Astrocyte of the cerebellum (primary cell): ENCODE results near the gene RBM19.

Experiments used
- DNase-seq: peaks from one replicate; pipeline ENCODE4 v3.0.0-alpha.2; 2011; ENCODE audit warnings: low read depth
- H3K4me3 ChIP-seq: 2 replicates; pipeline ENCODE4 v1.5.1; 2011; ENCODE audit warnings: mild to moderate bottlenecking, low read depth, low read length, moderate library complexity
- CTCF ChIP-seq: IDR thresholded peaks from 2 replicates; pipeline ENCODE4 v1.5.1; 2012; ENCODE audit warnings: low read length, low read depth, moderate library complexity, mild to moderate bottlenecking; ENCODE audit errors: missing control alignments
- in situ Hi-C: cut with HindIII; loops from 2 replicates; pipeline ENCODE4 v1.10.0; 2017; ENCODE audit warnings: low sequenced_read_pairs

Gene RBM19

DNA sequence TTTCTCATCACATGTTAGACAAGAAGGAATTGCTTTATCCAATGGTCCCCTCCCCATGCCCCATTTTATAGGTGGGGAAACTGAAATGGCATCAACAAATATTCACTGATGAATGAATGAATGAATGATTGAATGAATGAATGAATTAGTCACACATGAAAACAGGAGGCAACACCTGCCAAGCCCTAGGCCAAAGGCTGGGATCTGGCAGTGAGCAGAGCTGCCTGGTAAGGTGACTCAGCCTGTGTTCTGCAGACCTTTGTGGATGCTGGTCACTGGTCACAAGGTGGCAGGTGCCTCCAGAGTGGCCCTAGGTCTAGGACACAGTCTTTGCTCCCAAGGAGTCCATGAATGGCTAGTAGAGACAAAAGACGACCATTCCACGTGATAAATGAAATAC lies 188.4 kb downstream of the RBM19 start:
- H3K4me3 ChIP-seq: no peak overlapping the region
- no peak for TF ChIP-seq CTCF
- in situ Hi-C loops: no loop called here
- DNase-seq: no peak

DNA sequence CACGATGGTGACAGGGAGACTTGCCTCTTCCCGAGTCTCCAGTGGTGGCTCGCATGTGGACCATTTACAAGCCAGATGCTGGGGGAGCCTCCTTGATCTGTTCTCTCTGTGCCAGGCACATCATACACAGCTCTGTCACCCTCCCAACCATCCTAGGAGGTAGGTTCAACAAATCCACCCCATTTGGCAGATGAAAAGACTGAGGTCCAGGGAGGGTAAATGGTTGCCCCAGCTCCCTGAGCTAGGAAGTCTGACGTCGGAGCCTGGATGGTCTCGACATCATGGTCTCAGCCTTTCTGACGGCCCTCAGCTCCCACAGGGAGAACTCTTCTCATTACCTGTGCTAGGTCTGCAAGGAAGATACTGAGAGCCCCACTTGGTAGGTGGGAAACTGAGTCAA lies 189.6 kb downstream of the RBM19 start:
- no peak for TF ChIP-seq CTCF
- in situ Hi-C loops: no loop called here
- no peak for DNase-seq
- H3K4me3 ChIP-seq: no peak overlapping the region

DNA sequence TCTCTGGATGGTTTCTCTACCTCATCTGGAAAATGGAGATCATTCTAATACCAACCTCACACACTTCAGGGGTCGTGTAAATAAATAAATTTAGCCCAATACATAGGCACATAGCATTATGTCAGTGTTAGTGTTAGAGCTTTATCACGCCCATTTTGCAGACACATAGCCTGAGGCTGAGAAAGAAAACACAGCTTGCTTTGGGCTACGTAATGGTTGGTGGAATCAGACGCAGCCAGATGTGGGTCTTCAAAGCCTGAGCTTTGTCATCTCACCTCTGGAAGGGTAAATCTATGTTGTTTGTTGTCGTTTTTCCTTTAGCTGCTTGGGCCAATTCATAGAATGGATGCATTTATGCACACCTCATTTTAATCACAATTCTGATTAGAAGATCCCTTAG lies 191.6 kb downstream of the RBM19 start:
- DNase-seq: no peak
- no peak overlapping the region for H3K4me3 ChIP-seq
- no peak for TF ChIP-seq CTCF
- in situ Hi-C loops: no loop called here

DNA sequence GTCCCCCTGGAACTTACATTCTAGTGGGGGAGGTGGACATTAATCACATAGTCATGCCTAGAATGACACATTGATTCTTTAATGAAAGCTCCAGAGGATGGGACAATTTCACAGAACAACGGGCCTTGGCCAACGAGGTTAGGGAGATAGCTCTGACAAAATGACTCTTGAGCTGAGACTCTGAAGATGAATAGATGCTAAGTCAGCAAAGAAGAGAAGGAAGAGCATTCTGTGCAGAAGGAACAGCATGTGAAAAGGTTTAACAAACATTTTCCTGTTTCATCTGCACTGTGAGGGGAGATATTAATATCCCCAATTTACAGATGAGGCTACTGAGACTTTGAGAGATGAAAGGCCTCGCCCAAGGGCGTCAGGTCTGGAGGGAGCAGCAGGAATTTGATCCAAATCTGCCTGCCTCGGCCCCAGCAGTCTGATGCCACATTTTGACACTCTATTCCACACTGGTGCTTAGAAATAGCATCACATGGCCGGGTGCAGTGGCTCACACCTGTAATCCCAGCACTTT lies 193.6 kb downstream of the RBM19 start:
- H3K4me3 ChIP-seq: no peak overlapping the region
- in situ Hi-C loops: no loop called here
- no peak for TF ChIP-seq CTCF
- no peak for DNase-seq

DNA sequence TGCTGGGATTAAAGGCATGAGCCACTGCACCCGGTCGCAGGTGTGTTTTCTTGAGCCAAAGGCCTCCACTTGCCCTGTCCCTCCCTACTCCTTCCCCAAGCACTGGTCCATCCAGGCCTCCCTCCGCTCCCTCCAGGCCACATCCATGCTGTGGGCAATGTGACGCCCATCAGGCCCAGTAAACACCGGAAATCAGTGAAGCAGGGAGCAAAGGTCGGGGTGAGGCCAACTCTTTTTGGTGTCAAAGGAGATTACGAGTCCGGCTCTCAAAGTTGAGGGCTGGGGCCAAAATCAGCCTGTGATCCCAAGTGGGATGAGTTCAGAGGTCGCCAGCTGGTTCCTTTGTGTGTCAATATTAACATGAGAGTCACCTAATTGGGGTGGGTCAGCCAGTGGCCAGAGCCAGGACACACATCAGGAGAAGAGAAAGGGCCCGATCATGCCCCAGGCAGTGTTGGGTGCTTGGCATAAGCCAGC lies 195.7 kb downstream of the RBM19 start:
- TF ChIP-seq CTCF: no peak
- H3K4me3 ChIP-seq: no peak overlapping the region
- in situ Hi-C loops: no loop called here
- DNase-seq: no peak

DNA sequence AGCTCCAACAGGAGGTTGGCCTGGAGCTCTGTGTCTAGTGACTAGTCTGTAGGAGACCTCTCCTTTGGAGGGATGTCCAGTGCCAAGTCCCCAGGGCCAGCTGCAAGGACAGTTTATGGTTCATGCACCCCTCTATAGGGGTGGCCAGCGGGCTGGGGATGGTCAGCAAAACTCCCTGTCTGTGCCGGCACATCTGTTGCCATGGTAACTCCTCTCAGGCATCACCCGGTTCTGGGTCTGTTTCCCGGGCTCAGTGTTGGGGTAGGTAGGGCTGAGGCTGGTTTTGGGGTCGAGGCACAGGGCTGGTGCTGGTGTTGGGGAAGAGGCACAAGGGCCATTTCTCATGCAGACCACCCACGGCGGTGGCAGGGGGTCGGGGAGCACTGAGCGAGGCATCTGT lies 196.8 kb downstream of the RBM19 start:
- H3K4me3 ChIP-seq: no peak overlapping the region
- in situ Hi-C loops: no loop called here
- no peak for DNase-seq
- TF ChIP-seq CTCF: no peak

DNA sequence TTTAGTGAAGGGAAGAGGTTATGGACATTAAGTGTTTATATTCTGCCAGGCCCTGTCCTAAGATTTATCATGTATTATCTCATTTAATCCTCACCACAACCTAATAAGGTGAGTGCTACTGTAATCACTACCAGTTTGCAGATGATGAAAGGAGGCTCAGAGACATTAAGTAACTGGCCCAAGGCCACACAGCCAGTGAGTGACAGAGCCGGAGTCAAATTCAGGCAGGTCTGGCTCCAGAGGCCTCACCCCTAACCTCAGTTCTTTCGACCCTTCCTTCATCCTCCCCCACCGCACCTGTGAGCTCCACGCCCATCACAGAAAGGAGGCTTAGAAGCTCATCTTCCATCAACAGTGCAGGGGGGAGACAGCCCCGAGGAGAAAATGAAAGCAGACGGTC lies 197.3 kb downstream of the RBM19 start:
- no peak for DNase-seq
- in situ Hi-C loops: no loop called here
- TF ChIP-seq CTCF: no peak
- no peak overlapping the region for H3K4me3 ChIP-seq
